Measurements from ENCODE around the gene TMC8. TPM values are rescaled to one million over a fixed set of nuclear protein-coding genes. Genes with fewer than 3 reads are reported as not detected.
"Not testable (repeated sequence)": the region's sequence is repeated elsewhere in the genome, so short reads cannot be mapped to it uniquely, and the experiment has no call there.

Gene TMC8
- total RNA-seq, 2 donors from 2014 or later = 1.0 to 2.6 TPM

GRCh38 chr17:78113804-78114785 lies 16.5 kb upstream of the TMC8 start:
- Histone ChIP-seq H3K4me3 (no peak overlapping the region), H3K36me3 (no peaks in the 10 kb centered on the region), H3K27me3 (no peaks in the 10 kb centered on the region), H3K4me1 (peaks cover 0 to 24% of the 10 kb centered on the region in 2 donors), H3K9me3 (no peaks in the 10 kb centered on the region), H3K27ac (peak overlapping the region in 1 of 2 donors; percentile 26)
- no peak for DNase-seq (ENCODE audit: low spot score)
- TF ChIP-seq CTCF (IDR thresholded peaks at IDR 0.05) = no peak

GRCh38 chr17:78114831-78115723 lies 15.5 kb upstream of the TMC8 start:
- Histone ChIP-seq H3K4me1 (peaks cover 0 to 24% of the 10 kb centered on the region in 2 donors), H3K9me3 (no peaks in the 10 kb centered on the region), H3K27me3 (no peaks in the 10 kb centered on the region), H3K27ac (peak overlapping the region; percentile 26 to 36), H3K36me3 (no peaks in the 10 kb centered on the region), H3K4me3 (no peak overlapping the region)
- no peak for TF ChIP-seq CTCF (IDR thresholded peaks at IDR 0.05)
- DNase-seq (ENCODE audit: low spot score) = no peak

- H3K4me1 ChIP-seq = peaks cover 0 to 18% of the 10 kb centered on the region in 2 donors
- DNase-seq (ENCODE audit: low spot score) = not testable (repeated sequence)
These were observed 14.8 kb upstream of the TMC8 start for GRCh38 chr17:78115803-78116202.

GRCh38 chr17:78116411-78116810 lies 14.2 kb upstream of the TMC8 start:
- no peak for DNase-seq (ENCODE audit: low spot score)
- H3K9me3 ChIP-seq = no peaks in the 10 kb centered on the region
- no peaks in the 10 kb centered on the region for H3K27me3 ChIP-seq
- no peaks in the 10 kb centered on the region for H3K36me3 ChIP-seq
- TF ChIP-seq CTCF (IDR thresholded peaks at IDR 0.05) = no peak
- no peak overlapping the region for H3K4me3 ChIP-seq
- peaks cover 0 to 12% of the 10 kb centered on the region in 2 donors for H3K4me1 ChIP-seq
- H3K27ac ChIP-seq = no peak overlapping the region

More at GRCh38 chr17:78115803-78116202, 14.8 kb upstream of the TMC8 start:
- not testable (repeated sequence) for H3K36me3 ChIP-seq, H3K9me3 ChIP-seq, H3K27ac ChIP-seq, H3K4me3 ChIP-seq, H3K27me3 ChIP-seq

- TF ChIP-seq CTCF (IDR thresholded peaks at IDR 0.05) = peak in 1 of 2 donors; percentile 37
- Histone ChIP-seq H3K4me3 (no peak overlapping the region), H3K27me3 (no peaks in the 10 kb centered on the region), H3K4me1 (peaks cover 0 to 9% of the 10 kb centered on the region in 2 donors), H3K9me3 (no peaks in the 10 kb centered on the region), H3K36me3 (peaks cover 3% of the 10 kb centered on the region), H3K27ac (no peak overlapping the region)
- DNase-seq (ENCODE audit: low spot score) = no peak
These were observed 13.3 kb upstream of the TMC8 start for GRCh38 chr17:78117027-78117981.
